Measurements from ENCODE around the gene C11orf54. TPM values are rescaled to one million over a fixed set of nuclear protein-coding genes. Genes with fewer than 3 reads are reported as not detected.

Gene C11orf54
- 21.5 and 61.6 TPM in 2 replicates for total RNA-seq

GRCh38 chr11:93741094-93741881, at the start of gene C11orf54, which contains the start of gene TAF1D:
C11orf54 (plus strand) TSS chr11:93741672; CDS start chr11:93747394, 5,722 bp downstream.
TAF1D (minus strand) TSS chr11:93741495; CDS start chr11:93739304, 2,191 bp downstream.
- peak; percentile 94 for DNase-seq (ENCODE audit: low read depth)

- no peak for DNase-seq (ENCODE audit: low read depth)
Measured at GRCh38 chr11:93694109-93694508, 47.4 kb upstream of the C11orf54 start.

GRCh38 chr11:93694557-93694956, 46.9 kb upstream of the C11orf54 start:
- DNase-seq (ENCODE audit: low read depth) = no peak

- DNase-seq (ENCODE audit: low read depth) = no peak
Measured at GRCh38 chr11:93697611-93698010, 43.9 kb upstream of the C11orf54 start.

GRCh38 chr11:93700830-93701229, 40.6 kb upstream of the C11orf54 start:
- no peak for DNase-seq (ENCODE audit: low read depth)

GRCh38 chr11:93704237-93704636, 37.2 kb upstream of the C11orf54 start:
- no peak for DNase-seq (ENCODE audit: low read depth)

- no peak for DNase-seq (ENCODE audit: low read depth)
Measured at GRCh38 chr11:93710239-93710638, 31.2 kb upstream of the C11orf54 start.

GRCh38 chr11:93712678-93713077, 28.8 kb upstream of the C11orf54 start:
- DNase-seq (ENCODE audit: low read depth) = no peak

- no peak for DNase-seq (ENCODE audit: low read depth)
Measured at GRCh38 chr11:93715797-93716396, 25.6 kb upstream of the C11orf54 start.

GRCh38 chr11:93717501-93717900, 24.0 kb upstream of the C11orf54 start:
- DNase-seq (ENCODE audit: low read depth) = peak; percentile 64

GRCh38 chr11:93718057-93718563, 23.4 kb upstream of the C11orf54 start:
- DNase-seq (ENCODE audit: low read depth) = no peak

GRCh38 chr11:93719310-93719709, 22.2 kb upstream of the C11orf54 start:
- no peak for DNase-seq (ENCODE audit: low read depth)

- DNase-seq (ENCODE audit: low read depth) = no peak
Measured at GRCh38 chr11:93720522-93720921, 20.9 kb upstream of the C11orf54 start.

GRCh38 chr11:93724089-93724488, 17.4 kb upstream of the C11orf54 start:
- DNase-seq (ENCODE audit: low read depth) = no peak

GRCh38 chr11:93727985-93728791, 13.3 kb upstream of the C11orf54 start:
- DNase-seq (ENCODE audit: low read depth) = no peak

GRCh38 chr11:93728792-93729128, 12.7 kb upstream of the C11orf54 start:
- DNase-seq (ENCODE audit: low read depth) = no peak

GRCh38 chr11:93729129-93729616, 12.3 kb upstream of the C11orf54 start:
- DNase-seq (ENCODE audit: low read depth) = no peak

- no peak for DNase-seq (ENCODE audit: low read depth)
Measured at GRCh38 chr11:93730108-93731107, 11.1 kb upstream of the C11orf54 start.

- no peak for DNase-seq (ENCODE audit: low read depth)
Measured at GRCh38 chr11:93732237-93732892, 9.1 kb upstream of the C11orf54 start.

GRCh38 chr11:93733474-93733873, 8.0 kb upstream of the C11orf54 start:
- no peak for DNase-seq (ENCODE audit: low read depth)

Measured in renal cortical epithelial cell (primary cell).